OCI-LY3 (cell line): ENCODE measurements around the gene SAMD11.

Source experiments
- CTCF ChIP-seq: fragments of 200-600, 300-600 bp; sonication (generic); IDR thresholded peaks from 2 replicates; pipeline ENCODE4 v1.5.1; 2014; ENCODE audit warnings: antibody characterized with exemption, low read length, low read depth
- EZH2phosphoT487 ChIP-seq: fragments of 200-600 bp; shearing (Covaris generic); IDR thresholded peaks from 2 replicates; pipeline ENCODE4 v1.6.1; 2018; ENCODE audit warnings: antibody characterized with exemption, mixed run types, low read depth

DNA sequence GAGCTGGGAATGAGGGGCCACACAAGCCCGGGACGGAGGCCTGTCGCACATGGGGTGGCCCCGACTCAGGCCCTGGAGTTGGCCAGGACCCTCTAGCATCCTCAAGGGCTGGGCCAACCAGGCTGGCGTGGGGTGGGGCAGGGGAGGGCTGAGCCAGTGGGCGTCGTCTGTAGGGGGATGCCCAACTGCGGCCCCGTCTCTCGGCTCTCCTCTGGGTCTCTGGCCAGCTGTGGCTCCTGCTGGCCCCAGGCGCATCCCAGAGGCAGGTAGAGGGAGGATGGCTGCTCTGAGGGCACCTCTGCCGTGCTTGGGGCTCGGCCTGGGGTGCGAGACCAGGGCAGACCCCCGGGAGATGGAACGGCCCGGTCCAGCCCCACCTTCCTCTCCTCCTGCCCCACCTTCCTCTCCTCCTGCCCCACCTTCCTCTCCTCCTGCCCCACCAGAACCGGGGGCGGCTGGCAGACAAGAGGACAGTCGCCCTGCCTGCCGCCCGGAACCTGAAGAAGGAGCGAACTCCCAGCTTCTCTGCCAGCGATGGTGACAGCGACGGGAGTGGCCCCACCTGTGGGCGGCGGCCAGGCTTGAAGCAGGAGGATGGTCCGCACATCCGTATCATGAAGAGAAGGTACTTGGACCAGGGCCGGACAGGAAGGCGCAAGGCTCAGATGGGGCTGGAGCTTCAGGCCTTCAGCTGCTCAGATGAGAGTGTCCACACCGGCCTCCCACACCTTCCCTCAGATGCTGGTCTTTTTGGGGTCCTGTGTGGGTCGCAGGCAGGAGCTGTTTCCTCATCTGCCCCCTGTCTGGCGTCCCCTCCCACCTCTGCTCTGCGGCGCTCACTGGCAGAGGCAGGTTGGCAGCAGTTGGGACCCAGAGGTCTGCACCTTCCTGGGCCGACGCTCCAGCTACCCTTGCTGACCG, 6.2 kb downstream of the SAMD11 start:
- no peak for TF ChIP-seq CTCF
- no peak for TF ChIP-seq EZH2phosphoT487
